Endothelial cell of umbilical vein (primary cell): ENCODE results near the gene CNIH4. TPM values are rescaled to one million over a fixed set of nuclear protein-coding genes. Genes with fewer than 3 reads are reported as not detected.

Experiments used
- Bru-seq: library from RNA; stranded (reverse); fragments of 400-500 nt; gene quantifications from one replicate; lab custom pipeline; 2021; lab: Mats Ljungman, UMichigan
- BruChase-seq, 2 experiments: library from RNA; stranded (reverse); fragments of 400-500 nt; gene quantifications; one replicate each; lab custom pipeline; 2021; lab: Mats Ljungman, UMichigan
- BruUV-seq: library from RNA; stranded (reverse); fragments of 400-500 nt; replicated peaks from 2 replicates; lab custom pipeline; 2021; lab: Mats Ljungman, UMichigan
- CTCF ChIA-PET: fragments of 300-600, 350-600 bp; sonication (Branson Sonifier 250); formaldehyde crosslinking; loops from one replicate; lab custom pipeline; 2021; ENCODE audit warnings: antibody characterized with exemption, inconsistent platforms; lab: Charles Lee
- POLR2A ChIA-PET: fragments of 300-600, 350-600 bp; sonication (Branson Sonifier 250); formaldehyde crosslinking; loops from one replicate; lab custom pipeline; 2021; ENCODE audit warnings: antibody characterized with exemption, inconsistent platforms; lab: Charles Lee
- DNase-seq: peaks from one replicate; pipeline ENCODE4 v3.0.0-alpha.2; 2011; ENCODE audit warnings: low read depth, low spot score
- FAIRE-seq: peaks from 2 replicates; lab custom pipeline; 2011; peaks lifted over from hg19 to GRCh38; lab: Jason Lieb, UNC
- H2AFZ ChIP-seq: 2 replicates; pipeline ENCODE4 v1.6.0; 2012; ENCODE audit warnings: low read depth, low read length, control low read depth, inconsistent platforms
- H3K27ac ChIP-seq: 2 replicates; pipeline ENCODE4 v1.5.1; 2011; ENCODE audit warnings: low read depth, mild to moderate bottlenecking, control low read depth, low read length, moderate library complexity; ENCODE audit not compliant: insufficient read depth
- H3K27me3 ChIP-seq, 2 experiments: 2 replicates each; pipeline versions ENCODE4 v1.6.0 to v1.6.1; 2011; ENCODE audit warnings: low read length in 2 of 2, mixed read lengths in 1 of 2; ENCODE audit not compliant: control insufficient read depth in 2 of 2, insufficient read depth in 2 of 2
- H3K36me3 ChIP-seq, 2 experiments: 2 replicates in 1 of 2; 3 replicates in 1 of 2; pipeline ENCODE4 v1.5.1; 2011; ENCODE audit warnings: low read length in 2 of 2, mild to moderate bottlenecking in 1 of 2, moderate library complexity in 1 of 2; ENCODE audit not compliant: control insufficient read depth in 2 of 2, insufficient read depth in 2 of 2; ENCODE audit errors: extremely low read depth in 1 of 2
- H3K4me1 ChIP-seq: 3 replicates; pipeline ENCODE4 v1.5.1; 2011; ENCODE audit warnings: mild to moderate bottlenecking, low read length; ENCODE audit not compliant: control insufficient read depth, insufficient read depth; ENCODE audit errors: extremely low read depth
- H3K4me2 ChIP-seq: 2 replicates; pipeline ENCODE4 v1.6.1; 2011; ENCODE audit warnings: low read length, control low read depth, mixed read lengths; ENCODE audit not compliant: insufficient read depth
- H3K4me3 ChIP-seq, 3 experiments: fragments of 200-600 bp in 1 of 3; sonication (generic), shearing (Covaris generic) in 1 of 3; replicated peaks in 1 of 3; 2 replicates each; pipeline ENCODE4 v1.5.1; 2011 to 2016; ENCODE audit warnings: control low read depth in 3 of 3, low read length in 3 of 3, mild to moderate bottlenecking in 2 of 3, inconsistent platforms in 1 of 3, low read depth in 1 of 3, moderate library complexity in 1 of 3; ENCODE audit not compliant: insufficient read depth in 1 of 3
- H3K79me2 ChIP-seq: 2 replicates; pipeline ENCODE4 v1.6.0; 2012; ENCODE audit warnings: low read length, inconsistent platforms; ENCODE audit not compliant: control insufficient read depth, insufficient read depth
- H3K9ac ChIP-seq: replicated peaks from 2 replicates; pipeline ENCODE3; 2011; ENCODE audit warnings: low read length, control low read depth; ENCODE audit not compliant: insufficient read depth; ENCODE audit errors: extremely low read depth
- H3K9me1 ChIP-seq: replicated peaks from 3 replicates; pipeline ENCODE4 v1.6.0; 2011; ENCODE audit warnings: mild to moderate bottlenecking, low read length; ENCODE audit not compliant: control insufficient read depth, insufficient read depth; ENCODE audit errors: extremely low read depth
- H3K9me3 ChIP-seq: replicated peaks from 2 replicates; pipeline ENCODE4 v1.5.1; 2012; ENCODE audit warnings: low read length, inconsistent platforms; ENCODE audit not compliant: control insufficient read depth, insufficient read depth
- H4K20me1 ChIP-seq: replicated peaks from 2 replicates; pipeline ENCODE3; 2011; ENCODE audit warnings: mild to moderate bottlenecking, low read length; ENCODE audit not compliant: control insufficient read depth, insufficient read depth; ENCODE audit errors: extremely low read depth
- EZH2 ChIP-seq: IDR thresholded peaks from 2 replicates; pipeline ENCODE4 v1.6.1; 2012; ENCODE audit warnings: borderline replicate concordance, low read depth, mild to moderate bottlenecking, moderate library complexity, low read length, inconsistent platforms; ENCODE audit not compliant: severe bottlenecking
- FOS ChIP-seq: IDR thresholded peaks from 2 replicates; pipeline ENCODE4 v1.6.1; 2011; ENCODE audit warnings: mild to moderate bottlenecking, low read length, moderate library complexity, borderline replicate concordance; ENCODE audit not compliant: insufficient read depth
- GATA2 ChIP-seq: IDR thresholded peaks from 2 replicates; pipeline ENCODE4 v1.7.0; 2011; ENCODE audit warnings: low read depth, mild to moderate bottlenecking, moderate library complexity, mixed read lengths, low read length; ENCODE audit not compliant: insufficient read length, insufficient read depth
- JUN ChIP-seq: IDR thresholded peaks from 2 replicates; pipeline ENCODE4 v1.6.1; 2011; ENCODE audit warnings: borderline replicate concordance, low read depth; ENCODE audit not compliant: insufficient read length, insufficient read depth
- POLR2A ChIP-seq: IDR thresholded peaks from 2 replicates; pipeline ENCODE4 v1.6.1; 2012; ENCODE audit warnings: low read depth, mild to moderate bottlenecking, control low read depth, low read length
- POLR2AphosphoS5 ChIP-seq: IDR thresholded peaks from 2 replicates; pipeline ENCODE4 v1.6.1; 2012; ENCODE audit warnings: low read depth, mild to moderate bottlenecking, control low read depth, low read length, moderate library complexity; ENCODE audit not compliant: insufficient read depth
- dilution Hi-C: fragments of 300-500 bp; cut with MboI; formaldehyde crosslinking; loops from one replicate; pipeline ENCODE4 v1.15.0; 2019; ENCODE audit warnings: low sequenced_read_pairs; ENCODE audit not compliant: extremely low pct_ligation_motif_present
- intact Hi-C: fragments of 100-400 bp; cut with micrococcal nuclease; formaldehyde crosslinking; loops from one replicate; pipeline ENCODE4 v1.10.0; 2022
- long read RNA-seq: library from polyadenylated mRNA; stranded (forward); transcript quantifications from one replicate; pipeline ENCODE4 v2.0.0, GENCODE V29; 2021
- polyA minus RNA-seq, 3 experiments: library from RNA; depleted of rRNA, polyadenylated mRNA; stranded (reverse); fragments of >200 nt; gene quantifications; 1 replicate in 1 of 3; 2 replicates in 2 of 3; pipeline ENCODE4 v1.2.3, GENCODE V29; 2011
- polyA plus RNA-seq, 4 experiments: library from polyadenylated mRNA; depleted of rRNA in 3 of 4; stranded (reverse) in 3 of 4; unstranded in 1 of 4; fragments of >200 nt; gene quantifications; 2 replicates each; pipeline versions ENCODE4 v1.2.1 to v1.2.3, GENCODE V29; 2011 to 2012; ENCODE audit warnings: missing spikeins in 1 of 4
- total RNA-seq: library from RNA; stranded (reverse); gene quantifications from 2 replicates; pipeline ENCODE4 v1.2.3, GENCODE V29; 2021
- TF ChIP-seq, protein P1 (sequence below): IDR thresholded peaks from 2 replicates; pipeline ENCODE4 v1.6.1; 2011; ENCODE audit not compliant: insufficient read depth, insufficient read length
- TF ChIP-seq, protein P2 (sequence below), 2 donors: IDR thresholded peaks; 1 replicate in 1 of 2; 2 replicates in 1 of 2; pipeline ENCODE4 v1.5.1; 2011; ENCODE audit warnings: low read length in 2 of 2, mild to moderate bottlenecking in 2 of 2, moderate library complexity in 2 of 2, control low read depth in 1 of 2, inconsistent platforms in 1 of 2, low read depth in 1 of 2; ENCODE audit not compliant: insufficient read depth in 1 of 2; ENCODE audit errors: extremely low read depth in 1 of 2

The CNIH4 gene
- 74.9 and 84.8 TPM in 2 replicates for total RNA-seq
- polyA plus RNA-seq = 106 and 118 TPM in 2 replicates
- polyA plus RNA-seq (2011; cell fraction: cytosol; rRNA removed) = 53.5 and 60.5 TPM in 2 replicates
- polyA plus RNA-seq (2011; cell fraction: nucleus; rRNA removed) = 26.8 and 32.4 TPM in 2 replicates
- polyA plus RNA-seq (2012) = 104 and 118 TPM in 2 replicates
- 84.4 and 106 TPM in 2 replicates for polyA minus RNA-seq
- polyA minus RNA-seq (2011; cell fraction: cytosol; rRNA and poly(A)+ RNA removed) = 10.7 TPM
- 15.3 and 16.5 TPM in 2 replicates for polyA minus RNA-seq (2011; cell fraction: nucleus; rRNA and poly(A)+ RNA removed)
- percentile 83 among the genes with signal in this experiment for Bru-seq, nascent RNA
- BruChase-seq, experiment 1, labeled RNA remaining after a 6-hour chase = percentile 91 among the genes with signal in this experiment
- BruChase-seq, experiment 2, labeled RNA remaining after a 2-hour chase = percentile 92 among the genes with signal in this experiment
- long read RNA-seq, full-length matches to known transcripts = 661 of 1,052 reads
- long read RNA-seq, partial matches to known transcripts = 347 of 1,052 reads
- long read RNA-seq, other reads (novel, unspliced or antisense) = 44 of 1,052 reads

DNA sequence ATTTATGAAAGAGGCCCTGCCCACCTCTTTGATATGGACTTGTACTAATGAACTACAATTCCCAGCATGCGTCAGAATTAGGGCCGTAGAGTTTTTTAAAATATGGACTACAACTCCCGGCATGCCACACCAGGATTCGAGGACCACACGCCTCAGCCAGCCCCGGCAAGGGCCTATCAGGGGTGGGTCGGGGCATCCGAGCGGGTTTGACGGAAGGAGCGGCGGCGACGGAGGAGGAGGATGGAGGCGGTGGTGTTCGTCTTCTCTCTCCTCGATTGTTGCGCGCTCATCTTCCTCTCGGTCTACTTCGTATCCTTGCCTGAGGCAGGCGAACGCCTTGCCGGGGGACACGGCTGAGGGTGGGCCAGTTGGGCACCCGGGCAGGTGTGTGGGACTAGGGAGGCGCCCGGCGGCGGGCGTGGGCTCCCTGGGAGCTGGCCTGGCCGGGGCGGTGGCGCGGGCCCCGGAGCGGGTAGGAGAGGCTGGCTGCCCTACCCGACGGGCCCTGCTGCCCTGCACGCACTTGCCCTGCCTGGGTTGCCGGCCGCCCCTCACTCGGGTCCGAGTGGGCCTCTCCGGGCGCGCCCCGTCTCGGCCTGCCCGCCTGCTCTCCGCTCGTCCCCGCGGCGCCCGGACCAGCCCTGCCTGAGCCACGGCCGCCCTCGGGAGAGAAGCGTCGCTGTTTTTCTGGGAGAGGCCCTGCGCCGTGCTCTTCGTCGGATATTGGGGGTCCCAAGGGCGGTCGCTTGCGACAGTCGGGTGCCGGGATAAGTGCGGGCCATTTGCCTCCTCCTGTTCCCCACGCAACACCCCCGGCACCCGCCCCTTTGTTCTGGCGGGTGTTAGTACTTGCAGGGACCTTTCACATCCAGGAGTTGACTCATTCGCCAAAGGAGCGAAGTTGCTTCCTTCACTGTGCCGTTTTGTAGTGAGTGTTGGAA, at the start of gene CNIH4:
Gene CNIH4, plus strand, starts transcription at position 195 of the 941 bp plus-strand sequence. Its CDS starts 46 bp downstream, at position 241.
- Histone ChIP-seq H3K4me3 (peak within 1 kb of the TSS; percentile 67 to 71 (median 69)), H3K4me2 (peak within 1 kb of the TSS; percentile 90), H3K27me3 (no peaks in the 10 kb centered on the region), H3K9me1 (no peaks in the 10 kb centered on the region), H3K27ac (peak within 1 kb of the TSS; percentile 42), H3K4me1 (peaks cover 10% of the 10 kb centered on the region), H4K20me1 (no peaks in the 10 kb centered on the region), H3K36me3 (no peaks in the 10 kb centered on the region), H2AFZ (peak within 1 kb of the TSS; percentile 89), H3K9me3 (no peaks in the 10 kb centered on the region), H3K79me2 (peaks cover 48% of the 10 kb centered on the region), H3K9ac (peak within 1 kb of the TSS; percentile 76)
- peak; percentile 95 for DNase-seq
- ChIA-PET CTCF (interaction anchor here (1.6 to 2.0 kb wide), 2 partner anchors 23 to 241 kb away, joined by 5 to 10 read pairs; no protein-coding TSS in a partner anchor), POLR2A (no interaction called here)
- dilution Hi-C loops (no loop called here), intact Hi-C loops (loop anchor here (1.0 to 5.0 kb wide), 4 partner anchors 27 to 243 kb away; partner anchors contain the start of genes FBXO28, NVL and WDR26)
- TF ChIP-seq, protein P1, sequence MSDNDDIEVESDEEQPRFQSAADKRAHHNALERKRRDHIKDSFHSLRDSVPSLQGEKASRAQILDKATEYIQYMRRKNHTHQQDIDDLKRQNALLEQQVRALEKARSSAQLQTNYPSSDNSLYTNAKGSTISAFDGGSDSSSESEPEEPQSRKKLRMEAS = peak; percentile 12
- TF ChIP-seq POLR2A (peak; percentile 92), EZH2 (no peak), JUN (no peak), POLR2AphosphoS5 (peak; percentile 82), GATA2 (no peak), FOS (peak; percentile 60)
- TF ChIP-seq, protein P2, sequence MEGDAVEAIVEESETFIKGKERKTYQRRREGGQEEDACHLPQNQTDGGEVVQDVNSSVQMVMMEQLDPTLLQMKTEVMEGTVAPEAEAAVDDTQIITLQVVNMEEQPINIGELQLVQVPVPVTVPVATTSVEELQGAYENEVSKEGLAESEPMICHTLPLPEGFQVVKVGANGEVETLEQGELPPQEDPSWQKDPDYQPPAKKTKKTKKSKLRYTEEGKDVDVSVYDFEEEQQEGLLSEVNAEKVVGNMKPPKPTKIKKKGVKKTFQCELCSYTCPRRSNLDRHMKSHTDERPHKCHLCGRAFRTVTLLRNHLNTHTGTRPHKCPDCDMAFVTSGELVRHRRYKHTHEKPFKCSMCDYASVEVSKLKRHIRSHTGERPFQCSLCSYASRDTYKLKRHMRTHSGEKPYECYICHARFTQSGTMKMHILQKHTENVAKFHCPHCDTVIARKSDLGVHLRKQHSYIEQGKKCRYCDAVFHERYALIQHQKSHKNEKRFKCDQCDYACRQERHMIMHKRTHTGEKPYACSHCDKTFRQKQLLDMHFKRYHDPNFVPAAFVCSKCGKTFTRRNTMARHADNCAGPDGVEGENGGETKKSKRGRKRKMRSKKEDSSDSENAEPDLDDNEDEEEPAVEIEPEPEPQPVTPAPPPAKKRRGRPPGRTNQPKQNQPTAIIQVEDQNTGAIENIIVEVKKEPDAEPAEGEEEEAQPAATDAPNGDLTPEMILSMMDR (IDR thresholded peaks at IDR 0.05; ENCODE audit: extremely low read depth in 1 of 2, insufficient read depth in 1 of 2, low read depth in 1 of 2, low read length in 2 of 2) = no peak
- peak; percentile 98 for FAIRE-seq
- BruUV-seq = no TSS peak
